ENCODE data around the gene MYO18A.

MYO18A gene

DNA sequence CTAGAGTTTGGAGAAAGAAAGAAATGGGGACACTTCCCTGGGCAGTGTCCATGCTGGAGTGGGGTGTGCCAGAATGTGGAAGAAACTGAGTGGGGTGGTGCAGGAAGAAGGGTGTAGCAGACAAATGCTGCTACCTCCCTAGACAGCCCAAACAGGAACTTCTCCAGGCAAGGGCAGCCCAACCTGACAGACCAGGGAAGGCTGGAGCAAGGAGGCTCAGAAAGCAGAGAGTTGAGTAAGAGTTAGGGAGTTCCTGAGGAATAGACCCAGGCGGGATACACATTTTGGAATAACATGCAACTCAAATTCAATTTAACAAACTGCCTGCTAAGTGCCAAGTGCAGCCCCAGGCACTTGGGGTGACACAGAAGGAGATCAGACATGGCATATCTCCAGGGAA, 1.0 kb upstream of the MYO18A start:
- H3K27me3 ChIP-seq (ENCODE audit: low read depth, low read length): no peaks in the 10 kb centered on the region
- H3K4me3 ChIP-seq (ENCODE audit: low read length): no peak overlapping the region
- TF ChIP-seq, protein P1, sequence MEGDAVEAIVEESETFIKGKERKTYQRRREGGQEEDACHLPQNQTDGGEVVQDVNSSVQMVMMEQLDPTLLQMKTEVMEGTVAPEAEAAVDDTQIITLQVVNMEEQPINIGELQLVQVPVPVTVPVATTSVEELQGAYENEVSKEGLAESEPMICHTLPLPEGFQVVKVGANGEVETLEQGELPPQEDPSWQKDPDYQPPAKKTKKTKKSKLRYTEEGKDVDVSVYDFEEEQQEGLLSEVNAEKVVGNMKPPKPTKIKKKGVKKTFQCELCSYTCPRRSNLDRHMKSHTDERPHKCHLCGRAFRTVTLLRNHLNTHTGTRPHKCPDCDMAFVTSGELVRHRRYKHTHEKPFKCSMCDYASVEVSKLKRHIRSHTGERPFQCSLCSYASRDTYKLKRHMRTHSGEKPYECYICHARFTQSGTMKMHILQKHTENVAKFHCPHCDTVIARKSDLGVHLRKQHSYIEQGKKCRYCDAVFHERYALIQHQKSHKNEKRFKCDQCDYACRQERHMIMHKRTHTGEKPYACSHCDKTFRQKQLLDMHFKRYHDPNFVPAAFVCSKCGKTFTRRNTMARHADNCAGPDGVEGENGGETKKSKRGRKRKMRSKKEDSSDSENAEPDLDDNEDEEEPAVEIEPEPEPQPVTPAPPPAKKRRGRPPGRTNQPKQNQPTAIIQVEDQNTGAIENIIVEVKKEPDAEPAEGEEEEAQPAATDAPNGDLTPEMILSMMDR (IDR thresholded peaks at IDR 0.05; ENCODE audit: low read depth, low read length): no peak
- no peak for TF ChIP-seq EZH2phosphoT487 (IDR thresholded peaks at IDR 0.05; ENCODE audit: low read depth)
- H2AFZ ChIP-seq (ENCODE audit: low read depth, low read length): no peak overlapping the region
- no peaks in the 10 kb centered on the region for H3K36me3 ChIP-seq (replicated peaks; ENCODE audit: low read depth, low read length)
- no peak overlapping the region for H3K4me2 ChIP-seq (ENCODE audit: low read length)
- H3K4me1 ChIP-seq (ENCODE audit: low read length): peaks cover 15% of the 10 kb centered on the region
- H3K9me3 ChIP-seq (ENCODE audit: insufficient read depth, low read length): 0 out of 2 replicates have a peak, but pooled peaks cover 4% of the 10 kb centered on the region
- no peaks in the 10 kb centered on the region for H4K20me1 ChIP-seq (ENCODE audit: insufficient read depth, low read length)
- H3K79me2 ChIP-seq (ENCODE audit: low read length): no peaks in the 10 kb centered on the region
- H3K9ac ChIP-seq (ENCODE audit: low read length): no peak overlapping the region
- H3K27ac ChIP-seq (ENCODE audit: low read length): no peak overlapping the region

DNA sequence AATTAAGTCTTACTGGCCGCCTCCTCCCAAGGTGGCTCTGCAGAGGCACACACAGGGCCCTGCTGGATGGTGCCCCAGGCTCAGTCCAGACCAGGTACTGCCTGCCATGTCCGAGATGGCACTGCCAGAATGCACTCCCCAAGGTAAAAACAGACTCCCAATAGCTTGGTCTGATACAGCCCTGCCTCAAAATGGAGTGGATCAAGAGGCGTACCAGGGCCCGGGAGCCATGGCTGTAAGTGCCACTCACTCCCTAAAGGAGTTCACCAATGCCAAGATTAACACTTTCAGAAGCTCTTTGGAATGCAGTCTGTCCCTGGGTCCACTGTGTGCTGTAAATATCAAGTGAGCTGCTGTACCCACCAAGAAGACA, 576 bp upstream of the MYO18A start:
- H3K27ac ChIP-seq (ENCODE audit: low read length): no peak overlapping the region
- H3K9me3 ChIP-seq (ENCODE audit: insufficient read depth, low read length): 0 out of 2 replicates have a peak, but pooled peaks cover 4% of the 10 kb centered on the region
- no peaks in the 10 kb centered on the region for H4K20me1 ChIP-seq (ENCODE audit: insufficient read depth, low read length)
- H3K4me2 ChIP-seq (ENCODE audit: low read length): peak overlapping the region; percentile 99
- H3K4me3 ChIP-seq (ENCODE audit: low read length): peak overlapping the region; percentile 83
- H2AFZ ChIP-seq (ENCODE audit: low read depth, low read length): peak overlapping the region; percentile 99
- H3K79me2 ChIP-seq (ENCODE audit: low read length): no peaks in the 10 kb centered on the region
- H3K4me1 ChIP-seq (ENCODE audit: low read length): peaks cover 20% of the 10 kb centered on the region
- H3K36me3 ChIP-seq (replicated peaks; ENCODE audit: low read depth, low read length): no peaks in the 10 kb centered on the region
- peak overlapping the region; percentile 65; the same call in 1 of the 2 replicates for H3K9ac ChIP-seq (ENCODE audit: low read length)
- TF ChIP-seq EZH2phosphoT487 (IDR thresholded peaks at IDR 0.05; ENCODE audit: low read depth): no peak
- TF ChIP-seq, protein P1 (IDR thresholded peaks at IDR 0.05; ENCODE audit: low read depth, low read length): no peak
- H3K27me3 ChIP-seq (ENCODE audit: low read depth, low read length): no peaks in the 10 kb centered on the region

DNA sequence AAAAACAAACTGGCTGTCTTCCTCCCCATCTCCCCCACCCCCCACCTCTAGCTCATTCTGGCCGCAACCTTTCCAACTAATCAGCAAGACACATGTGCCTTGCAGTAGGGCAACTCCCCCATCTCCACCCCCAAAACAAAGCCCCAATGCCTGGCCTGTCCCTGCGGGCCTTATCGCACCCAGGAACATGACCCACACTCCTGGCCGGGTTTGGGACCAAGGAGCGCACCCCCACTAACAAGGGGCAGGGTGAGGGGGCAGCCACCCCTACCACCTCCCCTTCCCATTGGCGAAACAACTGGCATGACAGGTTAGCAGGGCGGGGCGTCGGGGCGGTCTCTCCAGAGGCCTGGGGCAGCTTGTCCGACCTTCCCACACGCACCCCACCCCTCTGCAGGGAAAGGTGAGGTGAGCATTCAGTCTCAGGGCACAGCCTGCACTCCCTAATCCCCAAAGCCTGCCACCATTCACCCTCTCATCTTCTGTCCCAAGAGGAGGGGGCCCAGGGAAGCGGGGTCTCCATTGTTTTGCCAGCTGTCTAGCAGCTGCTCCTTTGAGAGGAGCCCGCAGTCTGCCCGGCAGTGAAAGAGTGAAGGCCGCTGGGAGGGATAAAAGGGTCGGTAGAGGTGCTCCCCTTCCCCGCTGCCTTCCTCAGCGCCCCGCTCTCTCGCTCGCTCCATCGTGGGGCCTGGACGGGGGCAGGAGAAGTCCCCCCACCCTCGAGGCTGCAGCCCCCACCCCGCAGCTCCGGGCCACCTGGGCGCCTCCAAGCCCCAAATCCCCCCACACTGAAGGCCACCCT, 765 bp downstream of the MYO18A start:
- Histone ChIP-seq H3K4me1 (ENCODE audit: low read length) (peaks cover 20% of the 10 kb centered on the region), H2AFZ (ENCODE audit: low read depth, low read length) (no peak overlapping the region), H3K9ac (ENCODE audit: low read length) (peak overlapping the region; percentile 59; the same call in 1 of the 2 replicates), H3K9me3 (ENCODE audit: insufficient read depth, low read length) (0 out of 2 replicates have a peak, but pooled peaks cover 4% of the 10 kb centered on the region), H4K20me1 (ENCODE audit: insufficient read depth, low read length) (no peaks in the 10 kb centered on the region), H3K4me3 (ENCODE audit: low read length) (peak overlapping the region; percentile 83), H3K27me3 (ENCODE audit: low read depth, low read length) (no peaks in the 10 kb centered on the region), H3K36me3 (replicated peaks; ENCODE audit: low read depth, low read length) (no peaks in the 10 kb centered on the region), H3K4me2 (ENCODE audit: low read length) (peak overlapping the region; percentile 82), H3K27ac (ENCODE audit: low read length) (no peak overlapping the region), H3K79me2 (ENCODE audit: low read length) (no peaks in the 10 kb centered on the region)
- TF ChIP-seq EZH2phosphoT487 (IDR thresholded peaks at IDR 0.05; ENCODE audit: low read depth): no peak
- TF ChIP-seq, protein P1 (IDR thresholded peaks at IDR 0.05; ENCODE audit: low read depth, low read length): no peak

DNA sequence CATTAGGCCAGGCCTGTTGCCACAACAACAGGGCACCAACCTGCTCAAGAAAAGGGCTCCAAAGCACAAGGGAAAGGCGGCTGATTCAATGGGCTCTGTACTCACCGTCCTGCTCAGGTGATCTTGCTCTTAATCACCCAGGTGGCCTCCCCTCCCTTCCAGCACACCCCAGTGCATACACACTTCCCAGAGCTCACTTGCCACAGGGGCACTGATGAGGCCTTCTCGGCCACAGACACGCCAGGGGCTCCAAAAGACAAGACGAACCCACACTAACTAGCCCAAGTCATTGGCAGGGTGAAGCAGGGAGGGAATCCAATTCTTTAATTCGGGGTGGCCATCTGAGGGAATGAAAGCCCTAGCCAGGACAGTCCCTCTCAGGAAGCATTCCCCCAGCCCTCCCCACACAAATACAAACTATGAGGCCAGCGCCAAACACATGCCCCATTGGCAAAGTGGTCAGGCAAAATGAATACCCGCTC, 1.4 kb downstream of the MYO18A start:
- Histone ChIP-seq H3K27ac (ENCODE audit: low read length) (no peak overlapping the region), H3K9ac (ENCODE audit: low read length) (no peak overlapping the region), H3K4me1 (ENCODE audit: low read length) (peaks cover 20% of the 10 kb centered on the region), H3K4me2 (ENCODE audit: low read length) (0 out of 2 replicates have a peak overlapping the region, but pooled peaks have one; percentile 82), H2AFZ (ENCODE audit: low read depth, low read length) (no peak overlapping the region), H3K79me2 (ENCODE audit: low read length) (no peaks in the 10 kb centered on the region), H3K27me3 (ENCODE audit: low read depth, low read length) (no peaks in the 10 kb centered on the region), H4K20me1 (ENCODE audit: insufficient read depth, low read length) (no peaks in the 10 kb centered on the region), H3K4me3 (ENCODE audit: low read length) (no peak overlapping the region), H3K9me3 (ENCODE audit: insufficient read depth, low read length) (0 out of 2 replicates have a peak, but pooled peaks cover 2% of the 10 kb centered on the region), H3K36me3 (replicated peaks; ENCODE audit: low read depth, low read length) (no peaks in the 10 kb centered on the region)
- TF ChIP-seq, protein P1 (IDR thresholded peaks at IDR 0.05; ENCODE audit: low read depth, low read length): no peak
- no peak for TF ChIP-seq EZH2phosphoT487 (IDR thresholded peaks at IDR 0.05; ENCODE audit: low read depth)
